H1 (cell line): ENCODE results near the gene PLEKHG5. TPM values are rescaled to one million over a fixed set of nuclear protein-coding genes. Genes with fewer than 3 reads are reported as not detected.
A peak's percentile ranks its signal among the peaks of the same experiment; 100 is the strongest.

Experiments
- ATF3 ChIP-seq: IDR thresholded peaks from 2 replicates; pipeline ENCODE4 v1.6.1; 2011; ENCODE audit warnings: low read depth, mild to moderate bottlenecking, low read length; ENCODE audit not compliant: insufficient read depth
- CHD2 ChIP-seq: IDR thresholded peaks from 2 replicates; pipeline ENCODE4 v1.6.1; 2012; ENCODE audit warnings: low read length, improper control_type of control experiment
- JUND ChIP-seq: IDR thresholded peaks from 2 replicates; pipeline ENCODE4 v1.6.1; 2011; ENCODE audit warnings: mild to moderate bottlenecking, improper control_type of control experiment, low read length
- KDM4A ChIP-seq: IDR thresholded peaks from one replicate; pipeline ENCODE4 v1.7.1; 2012; ENCODE audit warnings: low read depth, mild to moderate bottlenecking, moderate library complexity, low read length, inconsistent platforms; ENCODE audit not compliant: severe bottlenecking
- KDM5A ChIP-seq: fragments of 200-600 bp; IDR thresholded peaks from 2 replicates; pipeline ENCODE4 v1.7.1; 2012; ENCODE audit warnings: mild to moderate bottlenecking, low read length, inconsistent platforms, mixed read lengths
- RFX5 ChIP-seq: IDR thresholded peaks from 2 replicates; pipeline ENCODE4 v1.6.1; 2011; ENCODE audit warnings: low read depth, low read length, improper control_type of control experiment, borderline replicate concordance
- SP1 ChIP-seq: IDR thresholded peaks from 2 replicates; pipeline ENCODE4 v1.6.1; 2011; ENCODE audit warnings: low read depth, low read length
- TAF1 ChIP-seq: IDR thresholded peaks from 2 replicates; pipeline ENCODE4 v1.6.1; 2011; ENCODE audit warnings: mild to moderate bottlenecking, low read depth, low read length
- TCF12 ChIP-seq: IDR thresholded peaks from 2 replicates; pipeline ENCODE4 v1.6.1; 2011; ENCODE audit warnings: low read depth, mild to moderate bottlenecking, low read length
- polyA plus RNA-seq, 7 experiments: library from polyadenylated mRNA; depleted of rRNA in 3 of 7; stranded (reverse) in 5 of 7; unstranded in 2 of 7; fragments of >200 nt in 5 of 7; fragments of 200-250 nt in 2 of 7; gene quantifications; 1 replicate in 5 of 7; 2 replicates in 1 of 7; 4 replicates in 1 of 7; pipeline versions ENCODE4 v1.2.1 to v1.2.3, GENCODE V29; 2011 to 2013; ENCODE audit warnings: missing spikeins in 2 of 7, mixed read lengths in 2 of 7
- total RNA-seq: library from RNA; stranded (reverse); fragmentation: NEBNext Ultra II Directional; extraction: Animal tissue kit (Norgen Biotek cat#: 25700); gene quantifications from 2 replicates; pipeline ENCODE4 v1.2.1, GENCODE V29; 2021
- TF ChIP-seq, protein P1 (sequence below): IDR thresholded peaks from 2 replicates; pipeline ENCODE4 v1.6.1; 2011; ENCODE audit warnings: low read length, improper control_type of control experiment

The PLEKHG5 gene
- total and polyA plus RNA-seq, 2 of the 8 experiments (the other 6 are each of a cell fraction or from before 2014, with no cell fraction given): 10.4 to 13.8 TPM

DNA sequence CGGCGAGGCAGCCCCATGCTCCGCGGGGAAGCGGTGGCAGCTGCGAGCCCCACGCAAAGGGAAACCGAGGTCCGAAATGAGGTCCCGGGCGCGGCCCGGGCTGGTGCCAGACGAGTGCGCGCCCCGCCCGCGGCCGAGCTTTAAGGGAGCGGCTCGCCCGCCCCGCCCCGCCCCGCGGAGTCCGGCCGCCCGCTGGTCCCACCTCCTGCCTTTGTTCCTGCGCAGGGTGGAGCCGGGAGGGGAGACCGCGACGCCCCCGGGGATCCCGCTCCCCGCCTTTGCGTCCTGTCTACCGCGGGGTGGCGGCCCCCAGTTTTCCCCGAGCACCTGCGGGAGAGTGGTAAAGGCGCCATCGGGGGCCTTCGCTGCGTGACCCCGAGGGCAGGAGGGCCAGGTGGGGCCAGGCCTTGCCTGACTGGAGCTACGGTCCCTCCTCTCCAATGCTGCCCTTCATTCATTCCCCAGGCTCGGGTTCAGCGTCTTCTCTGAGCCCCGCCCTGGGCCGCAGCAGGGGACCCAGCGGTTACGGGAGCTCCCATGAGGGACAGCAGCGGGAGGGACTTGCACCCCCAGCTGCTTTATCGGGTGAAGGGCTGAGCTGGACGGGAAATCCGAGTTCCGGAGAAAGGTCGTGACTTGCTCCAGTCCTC is 71.5 kb downstream of the PLEKHG5 start, which contains the start of gene HES2 (continued):
- peak; percentile 49 for TF ChIP-seq KDM4A
- TF ChIP-seq, protein P1, sequence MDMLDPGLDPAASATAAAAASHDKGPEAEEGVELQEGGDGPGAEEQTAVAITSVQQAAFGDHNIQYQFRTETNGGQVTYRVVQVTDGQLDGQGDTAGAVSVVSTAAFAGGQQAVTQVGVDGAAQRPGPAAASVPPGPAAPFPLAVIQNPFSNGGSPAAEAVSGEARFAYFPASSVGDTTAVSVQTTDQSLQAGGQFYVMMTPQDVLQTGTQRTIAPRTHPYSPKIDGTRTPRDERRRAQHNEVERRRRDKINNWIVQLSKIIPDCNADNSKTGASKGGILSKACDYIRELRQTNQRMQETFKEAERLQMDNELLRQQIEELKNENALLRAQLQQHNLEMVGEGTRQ: no peak
- TF ChIP-seq TAF1: no peak
- no peak for TF ChIP-seq KDM5A
- no peak for TF ChIP-seq RFX5
- no peak for TF ChIP-seq TCF12
- no peak for TF ChIP-seq SP1
- no peak for TF ChIP-seq ATF3
- TF ChIP-seq JUND: no peak
- TF ChIP-seq CHD2: no peak
